ENCODE measurements around the gene FBXO46. TPM values are rescaled to one million over a fixed set of nuclear protein-coding genes. Genes with fewer than 3 reads are reported as not detected.

The FBXO46 gene
- total and polyA plus RNA-seq, 2 of the 13 experiments (the other 11 are each of a cell fraction or from before 2014, with no cell fraction given), result 6.2 to 6.4 TPM

DNA sequence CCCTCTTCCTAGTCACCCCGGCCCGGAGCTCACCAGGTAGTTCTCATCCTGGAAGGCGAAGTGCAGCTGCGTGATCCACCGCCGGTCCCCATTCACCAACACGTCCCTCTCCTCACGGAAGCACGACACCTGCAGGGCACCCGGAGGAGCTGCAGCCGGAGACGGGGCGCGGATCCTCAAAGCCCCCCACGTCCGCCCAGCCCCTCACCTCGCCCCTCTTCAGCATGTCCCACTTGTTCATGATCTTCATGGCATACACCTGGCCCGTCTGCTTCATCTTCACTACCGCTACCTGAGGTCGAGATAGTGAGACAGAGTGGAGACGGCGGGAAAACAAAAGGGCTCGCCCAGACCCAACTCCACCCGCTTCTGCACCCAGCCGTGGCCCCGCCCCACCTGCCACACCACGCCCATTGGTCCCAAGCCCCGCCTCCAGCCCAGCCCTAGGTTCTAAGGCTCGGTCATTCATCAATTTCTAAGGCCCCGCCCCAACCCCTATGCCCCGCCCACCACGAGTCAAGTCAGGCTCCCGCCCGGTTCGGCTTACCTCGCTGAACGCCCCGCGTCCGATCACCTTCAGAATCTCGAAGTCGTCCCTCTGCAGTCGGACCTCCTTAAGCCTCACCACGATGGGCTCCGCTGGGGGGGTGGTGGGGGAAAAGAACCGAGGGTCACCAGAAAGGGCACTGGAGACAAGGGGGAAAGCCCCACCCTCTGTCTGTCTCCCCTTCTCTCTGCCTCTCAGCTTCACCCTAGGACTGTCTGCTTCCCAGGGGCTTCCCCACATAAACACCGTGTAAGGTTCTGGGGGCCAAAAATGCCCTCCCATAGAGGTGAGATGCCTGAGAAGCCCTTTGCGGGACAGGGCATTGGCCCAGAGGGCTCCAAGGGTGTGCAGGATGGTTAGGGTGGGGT is 48.8 kb upstream of the FBXO46 start:
- peak; percentile 49 for ATAC-seq
- in situ Hi-C loops (cut with HindIII; ENCODE audit: extremely low pct_ligation_motif_present, low pct_unique_long_range_greater_than_20kb), result no loop called here
- Histone ChIP-seq H4K20me1 (ENCODE audit: insufficient read depth, low read length) (peaks cover 4% of the 10 kb centered on the region; the same call in 1 of the 2 replicates), H3K27me3 (ENCODE audit: control insufficient read depth in 1 of 2, insufficient read depth in 2 of 2, low read length in 2 of 2) (no peaks in the 10 kb centered on the region), H3K4me1 (ENCODE audit: insufficient read depth, low read length) (peaks cover 46% of the 10 kb centered on the region), H3K36me3 (replicated peaks in 1 of 2; ENCODE audit: control insufficient read depth in 1 of 2, insufficient read depth in 2 of 2, low read length in 2 of 2) (peaks cover 2 to 4% of the 10 kb centered on the region in 2 experiments; a peak in 2 of 5 replicates), H2AFZ (ENCODE audit: low read length) (no peak overlapping the region), H3K9ac (ENCODE audit: insufficient read depth, low read depth, low read length) (peak overlapping the region; percentile 39; the same call in 1 of the 2 replicates), H3K9me3 (ENCODE audit: low read length) (no peaks in the 10 kb centered on the region), H3K27ac (ENCODE audit: extremely low read length, insufficient read depth, low read length) (no peak overlapping the region), H3K79me2 (ENCODE audit: insufficient read depth, low read length) (no peaks in the 10 kb centered on the region), H3K4me2 (ENCODE audit: low read depth, low read length) (peak overlapping the region; percentile 75), H3K4me3 (replicated peaks in 1 of 3; ENCODE audit: insufficient read depth in 1 of 3, low read depth in 2 of 3, low read length in 3 of 3) (peak overlapping the region in 2 of 3 experiments; percentile 48 to 63; a peak in 3 of 6 replicates)
- ChIA-PET POLR2A (interaction anchor here (4.7 kb wide), 1 partner anchor 9 kb away, joined by 53 read pairs; the partner anchor contains the start of gene SIX5), CTCF (ENCODE audit: low intra/inter-chr PET ratio, low total read pairs) (interaction anchor here (0.6 kb wide), 1 partner anchor 10 kb away, joined by 3 read pairs; the partner anchor contains the start of gene SIX5)
- DNase-seq (ENCODE audit: low spot score), result peak; percentile 63
- intact Hi-C loops (cut with micrococcal nuclease; ENCODE audit: unreplicated experiment), result no loop called here
- WGBS (ENCODE audit: low lambda C conversion rate), result 58% methylated on average over 42 of the region's 48 CpGs
- no peak for FAIRE-seq
- no TSS peak for BruUV-seq (replicated peaks)
- TF ChIP-seq, protein P1, sequence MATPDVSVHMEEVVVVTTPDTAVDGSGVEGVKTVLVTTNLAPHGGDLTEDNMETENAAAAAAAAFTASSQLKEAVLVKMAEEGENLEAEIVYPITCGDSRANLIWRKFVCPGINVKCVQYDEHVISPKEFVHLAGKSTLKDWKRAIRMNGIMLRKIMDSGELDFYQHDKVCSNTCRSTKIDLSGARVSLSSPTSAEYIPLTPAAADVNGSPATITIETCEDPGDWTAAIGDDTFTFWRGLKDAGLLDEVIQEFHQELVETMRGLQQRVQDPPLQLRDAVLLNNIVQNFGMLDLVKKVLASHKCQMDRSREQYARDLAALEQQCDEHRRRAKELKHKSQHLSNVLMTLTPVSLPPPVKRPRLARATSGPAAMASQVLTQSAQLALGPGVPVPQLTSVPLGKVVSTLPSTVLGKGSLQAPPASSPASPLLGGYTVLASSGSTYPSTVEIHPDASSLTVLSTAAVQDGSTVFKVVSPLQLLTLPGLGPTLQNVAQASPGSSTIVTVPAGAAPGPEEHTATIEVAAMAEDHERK (CRISPR knock-in tag; IDR thresholded peaks at IDR 0.05; ENCODE audit: low read depth), result no peak
- TF ChIP-seq, protein P2, sequence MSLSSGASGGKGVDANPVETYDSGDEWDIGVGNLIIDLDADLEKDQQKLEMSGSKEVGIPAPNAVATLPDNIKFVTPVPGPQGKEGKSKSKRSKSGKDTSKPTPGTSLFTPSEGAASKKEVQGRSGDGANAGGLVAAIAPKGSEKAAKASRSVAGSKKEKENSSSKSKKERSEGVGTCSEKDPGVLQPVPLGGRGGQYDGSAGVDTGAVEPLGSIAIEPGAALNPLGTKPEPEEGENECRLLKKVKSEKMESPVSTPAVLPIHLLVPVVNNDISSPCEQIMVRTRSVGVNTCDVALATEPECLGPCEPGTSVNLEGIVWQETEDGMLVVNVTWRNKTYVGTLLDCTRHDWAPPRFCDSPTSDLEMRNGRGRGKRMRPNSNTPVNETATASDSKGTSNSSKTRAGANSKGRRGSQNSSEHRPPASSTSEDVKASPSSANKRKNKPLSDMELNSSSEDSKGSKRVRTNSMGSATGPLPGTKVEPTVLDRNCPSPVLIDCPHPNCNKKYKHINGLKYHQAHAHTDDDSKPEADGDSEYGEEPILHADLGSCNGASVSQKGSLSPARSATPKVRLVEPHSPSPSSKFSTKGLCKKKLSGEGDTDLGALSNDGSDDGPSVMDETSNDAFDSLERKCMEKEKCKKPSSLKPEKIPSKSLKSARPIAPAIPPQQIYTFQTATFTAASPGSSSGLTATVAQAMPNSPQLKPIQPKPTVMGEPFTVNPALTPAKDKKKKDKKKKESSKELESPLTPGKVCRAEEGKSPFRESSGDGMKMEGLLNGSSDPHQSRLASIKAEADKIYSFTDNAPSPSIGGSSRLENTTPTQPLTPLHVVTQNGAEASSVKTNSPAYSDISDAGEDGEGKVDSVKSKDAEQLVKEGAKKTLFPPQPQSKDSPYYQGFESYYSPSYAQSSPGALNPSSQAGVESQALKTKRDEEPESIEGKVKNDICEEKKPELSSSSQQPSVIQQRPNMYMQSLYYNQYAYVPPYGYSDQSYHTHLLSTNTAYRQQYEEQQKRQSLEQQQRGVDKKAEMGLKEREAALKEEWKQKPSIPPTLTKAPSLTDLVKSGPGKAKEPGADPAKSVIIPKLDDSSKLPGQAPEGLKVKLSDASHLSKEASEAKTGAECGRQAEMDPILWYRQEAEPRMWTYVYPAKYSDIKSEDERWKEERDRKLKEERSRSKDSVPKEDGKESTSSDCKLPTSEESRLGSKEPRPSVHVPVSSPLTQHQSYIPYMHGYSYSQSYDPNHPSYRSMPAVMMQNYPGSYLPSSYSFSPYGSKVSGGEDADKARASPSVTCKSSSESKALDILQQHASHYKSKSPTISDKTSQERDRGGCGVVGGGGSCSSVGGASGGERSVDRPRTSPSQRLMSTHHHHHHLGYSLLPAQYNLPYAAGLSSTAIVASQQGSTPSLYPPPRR (CRISPR knock-in tag; IDR thresholded peaks at IDR 0.05; ENCODE audit: borderline replicate concordance), result no peak
- TF ChIP-seq ZBTB7A (CRISPR knock-in tag; IDR thresholded peaks at IDR 0.05) (peak; percentile 52; the same call in 1 of the 2 replicates), GABPB1 (CRISPR knock-in tag; IDR thresholded peaks at IDR 0.05) (peak; percentile 33; the same call in 1 of the 2 replicates), STAG1 (CRISPR knock-in tag; IDR thresholded peaks at IDR 0.05) (peak; percentile 25; the same call in 1 of the 2 replicates), NCOA5 (CRISPR knock-in tag; IDR thresholded peaks at IDR 0.05) (no peak), ARNT (IDR thresholded peaks at IDR 0.05) (no peak), MXI1 (IDR thresholded peaks at IDR 0.05; ENCODE audit: borderline replicate concordance, low read depth, low read length) (0 out of 3 replicates have a peak, but pooled peaks have one; percentile 7)
- TF ChIP-seq, protein P3, sequence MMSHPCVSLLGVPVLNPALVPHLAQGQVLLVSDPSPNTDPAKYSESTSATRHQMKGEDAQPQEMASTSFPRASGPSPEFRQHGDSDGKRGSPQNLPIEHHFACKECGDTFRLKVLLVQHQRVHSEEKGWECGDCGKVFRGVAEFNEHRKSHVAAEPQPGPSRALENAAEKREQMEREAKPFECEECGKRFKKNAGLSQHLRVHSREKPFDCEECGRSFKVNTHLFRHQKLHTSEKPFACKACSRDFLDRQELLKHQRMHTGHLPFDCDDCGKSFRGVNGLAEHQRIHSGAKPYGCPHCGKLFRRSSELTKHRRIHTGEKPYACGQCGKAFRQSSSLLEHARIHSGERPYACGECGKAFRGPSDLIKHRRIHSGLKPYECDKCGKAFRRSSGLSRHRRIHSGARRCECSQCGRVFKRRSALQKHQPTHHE (CRISPR knock-in tag; IDR thresholded peaks at IDR 0.05; ENCODE audit: borderline replicate concordance), result no peak
- TF ChIP-seq, protein P4, sequence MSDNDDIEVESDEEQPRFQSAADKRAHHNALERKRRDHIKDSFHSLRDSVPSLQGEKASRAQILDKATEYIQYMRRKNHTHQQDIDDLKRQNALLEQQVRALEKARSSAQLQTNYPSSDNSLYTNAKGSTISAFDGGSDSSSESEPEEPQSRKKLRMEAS (IDR thresholded peaks at IDR 0.05), result 0 out of 2 replicates have a peak, but pooled peaks have one; percentile 4
- TF ChIP-seq, protein P5, sequence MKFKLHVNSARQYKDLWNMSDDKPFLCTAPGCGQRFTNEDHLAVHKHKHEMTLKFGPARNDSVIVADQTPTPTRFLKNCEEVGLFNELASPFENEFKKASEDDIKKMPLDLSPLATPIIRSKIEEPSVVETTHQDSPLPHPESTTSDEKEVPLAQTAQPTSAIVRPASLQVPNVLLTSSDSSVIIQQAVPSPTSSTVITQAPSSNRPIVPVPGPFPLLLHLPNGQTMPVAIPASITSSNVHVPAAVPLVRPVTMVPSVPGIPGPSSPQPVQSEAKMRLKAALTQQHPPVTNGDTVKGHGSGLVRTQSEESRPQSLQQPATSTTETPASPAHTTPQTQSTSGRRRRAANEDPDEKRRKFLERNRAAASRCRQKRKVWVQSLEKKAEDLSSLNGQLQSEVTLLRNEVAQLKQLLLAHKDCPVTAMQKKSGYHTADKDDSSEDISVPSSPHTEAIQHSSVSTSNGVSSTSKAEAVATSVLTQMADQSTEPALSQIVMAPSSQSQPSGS (CRISPR knock-in tag; IDR thresholded peaks at IDR 0.05), result no peak
